IMR-90 (cell line): ENCODE results near the gene RANBP10. TPM values are rescaled to one million over a fixed set of nuclear protein-coding genes. Genes with fewer than 3 reads are reported as not detected.

ENCODE experiments used
- ATAC-seq: fragments of 200-7000 bp; cut with Tn5 transposase; 2 replicates; pipeline ENCODE4 v1.9.1; 2020; ENCODE audit warnings: low read depth, mild to moderate bottlenecking, moderate library complexity
- BruUV-seq: library from RNA; stranded (reverse); fragments of 400-500 nt; replicated peaks from 2 replicates; lab custom pipeline; 2021; lab: Mats Ljungman, UMichigan
- CTCF ChIA-PET: fragments of 300-600 bp; formaldehyde crosslinking; extraction: SDS; loops from one replicate; lab custom pipeline; 2021; ENCODE audit warnings: antibody characterized with exemption; lab: Yijun Ruan, JAX
- POLR2A ChIA-PET: fragments of 300-600 bp; sonication (Branson Sonifier 250); formaldehyde crosslinking; loops from one replicate; lab custom pipeline; 2022; ENCODE audit warnings: antibody characterized with exemption; ENCODE audit not compliant: unreplicated experiment; lab: Charles Lee
- DNase-seq: peaks from one replicate; pipeline ENCODE4 v3.0.0; 2013
- H2AFZ ChIP-seq: replicated peaks from 2 replicates; pipeline ENCODE3; 2013; ENCODE audit warnings: low read length, mild to moderate bottlenecking; ENCODE audit not compliant: poor library complexity
- H2AK5ac ChIP-seq: 2 replicates; pipeline ENCODE4 v1.6.1; 2013; ENCODE audit warnings: low read depth, low read length, inconsistent platforms
- H2AK9ac ChIP-seq: replicated peaks from 2 replicates; pipeline ENCODE3; 2013; ENCODE audit warnings: mild to moderate bottlenecking, low read depth, low read length, moderate library complexity; ENCODE audit not compliant: poor library complexity
- H2BK120ac ChIP-seq: 2 replicates; pipeline ENCODE4 v1.6.1; 2013; ENCODE audit warnings: low read depth, low read length, inconsistent platforms
- H2BK15ac ChIP-seq: 3 replicates; pipeline ENCODE4 v1.6.1; 2013; ENCODE audit warnings: low read depth, low read length, inconsistent platforms
- H2BK20ac ChIP-seq: 2 replicates; pipeline ENCODE4 v1.6.1; 2013; ENCODE audit warnings: low read depth, mild to moderate bottlenecking, inconsistent platforms, low read length, moderate library complexity
- H2BK5ac ChIP-seq: 2 replicates; pipeline ENCODE4 v1.6.1; 2013; ENCODE audit warnings: mild to moderate bottlenecking, low read depth, low read length, inconsistent platforms; ENCODE audit not compliant: poor library complexity, severe bottlenecking
- H3K14ac ChIP-seq: replicated peaks from 2 replicates; pipeline ENCODE4 v1.6.1; 2013; ENCODE audit warnings: low read depth, low read length, inconsistent platforms
- H3K18ac ChIP-seq: 2 replicates; pipeline ENCODE4 v1.6.1; 2013; ENCODE audit warnings: low read depth, low read length, control low read depth
- H3K23ac ChIP-seq: 2 replicates; pipeline ENCODE4 v1.6.1; 2013; ENCODE audit warnings: low read depth, low read length, inconsistent platforms
- H3K27ac ChIP-seq: 2 replicates; pipeline ENCODE4 v1.5.1; 2013; ENCODE audit warnings: mild to moderate bottlenecking, control low read depth, low read length; ENCODE audit not compliant: insufficient read depth
- H3K27me3 ChIP-seq: 2 replicates; pipeline ENCODE4 v1.6.1; 2013; ENCODE audit warnings: low read length; ENCODE audit not compliant: control insufficient read depth, insufficient read depth
- H3K36me3 ChIP-seq: 2 replicates; pipeline ENCODE4 v1.6.1; 2013; ENCODE audit warnings: low read length, mixed read lengths; ENCODE audit not compliant: control insufficient read depth, insufficient read depth
- H3K4ac ChIP-seq: 2 replicates; pipeline ENCODE4 v1.6.1; 2013; ENCODE audit warnings: low read depth, low read length, inconsistent platforms
- H3K4me1 ChIP-seq: 2 replicates; pipeline ENCODE4 v1.6.1; 2013; ENCODE audit warnings: low read length, mixed read lengths; ENCODE audit not compliant: control insufficient read depth, insufficient read depth
- H3K4me2 ChIP-seq: 2 replicates; pipeline ENCODE4 v1.6.1; 2013; ENCODE audit warnings: low read depth, mild to moderate bottlenecking, control low read depth, low read length, moderate library complexity
- H3K4me3 ChIP-seq: 2 replicates; pipeline ENCODE4 v1.5.1; 2013; ENCODE audit warnings: low read depth, mild to moderate bottlenecking, control low read depth, low read length, moderate library complexity; ENCODE audit not compliant: insufficient read depth
- H3K56ac ChIP-seq: 2 replicates; pipeline ENCODE4 v1.6.1; 2013; ENCODE audit warnings: low read length, inconsistent platforms; ENCODE audit not compliant: insufficient read depth; ENCODE audit errors: extremely low read depth
- H3K79me1 ChIP-seq, 2 experiments: 2 replicates each; pipeline ENCODE4 v1.6.1; 2013; ENCODE audit warnings: low read length in 2 of 2, inconsistent platforms in 1 of 2, low read depth in 1 of 2
- H3K9ac ChIP-seq: 2 replicates; pipeline ENCODE4 v1.6.1; 2013; ENCODE audit warnings: low read depth, low read length, control low read depth
- H3K9me1 ChIP-seq: 2 replicates; pipeline ENCODE4 v1.6.1; 2013; ENCODE audit warnings: low read length, inconsistent platforms; ENCODE audit not compliant: insufficient read depth
- H3K9me3 ChIP-seq: 2 replicates; pipeline ENCODE4 v1.6.1; 2013; ENCODE audit warnings: low read length; ENCODE audit not compliant: control insufficient read depth, insufficient read depth
- H4K20me1 ChIP-seq: 2 replicates; pipeline ENCODE4 v1.6.1; 2013; ENCODE audit warnings: low read length, inconsistent platforms; ENCODE audit not compliant: insufficient read depth
- H4K5ac ChIP-seq: 2 replicates; pipeline ENCODE4 v1.6.1; 2013; ENCODE audit warnings: mild to moderate bottlenecking, low read depth, low read length, control low read depth
- H4K8ac ChIP-seq, 2 experiments: 2 replicates each; pipeline ENCODE4 v1.6.1; 2013; ENCODE audit warnings: low read depth in 2 of 2, low read length in 2 of 2, control low read depth in 1 of 2, inconsistent platforms in 1 of 2
- H4K91ac ChIP-seq: 2 replicates; pipeline ENCODE4 v1.6.1; 2013; ENCODE audit warnings: low read depth, low read length, inconsistent platforms; ENCODE audit not compliant: insufficient read depth
- BHLHE40 ChIP-seq: fragments of 150-350 bp; IDR thresholded peaks from 2 replicates; pipeline ENCODE4 v1.6.1; 2016; ENCODE audit warnings: mild to moderate bottlenecking, low read depth, low read length
- CEBPB ChIP-seq: IDR thresholded peaks from 2 replicates; pipeline ENCODE4 v1.6.1; 2012; ENCODE audit warnings: low read depth, low read length, improper control_type of control experiment
- CHD1 ChIP-seq: IDR thresholded peaks from 2 replicates; pipeline ENCODE4 v1.6.1; 2012; ENCODE audit warnings: low read depth, low read length, improper control_type of control experiment
- FOS ChIP-seq: fragments of 150-350 bp; IDR thresholded peaks from 2 replicates; pipeline ENCODE4 v1.6.1; 2016; ENCODE audit warnings: low read depth, low read length
- MAZ ChIP-seq: IDR thresholded peaks from 2 replicates; pipeline ENCODE4 v1.6.1; 2012; ENCODE audit warnings: low read depth, mild to moderate bottlenecking, low read length, improper control_type of control experiment, moderate library complexity, borderline replicate concordance
- NFE2L2 ChIP-seq: fragments of 150-350 bp; IDR thresholded peaks from 2 replicates; pipeline ENCODE4 v1.6.1; 2016; ENCODE audit warnings: low read depth, mild to moderate bottlenecking, low read length
- POLR2A ChIP-seq: IDR thresholded peaks from 2 replicates; pipeline ENCODE4 v1.6.1; 2012; ENCODE audit warnings: mild to moderate bottlenecking, low read depth, low read length
- RCOR1 ChIP-seq: IDR thresholded peaks from 2 replicates; pipeline ENCODE4 v1.6.1; 2012; ENCODE audit warnings: mild to moderate bottlenecking, low read length, improper control_type of control experiment; ENCODE audit not compliant: insufficient replicate concordance
- RFX5 ChIP-seq: IDR thresholded peaks from 2 replicates; pipeline ENCODE4 v1.8.0; 2012; ENCODE audit warnings: low read depth, mild to moderate bottlenecking, low read length, moderate library complexity
- SMC3 ChIP-seq: fragments of 150-350 bp; IDR thresholded peaks from 2 replicates; pipeline ENCODE4 v1.6.1; 2016; ENCODE audit warnings: low read depth, mild to moderate bottlenecking, antibody characterized with exemption, low read length, moderate library complexity
- WGBS, 2 experiments: methylation state at CpG; one replicate each; pipeline versions ENCODE4 v1.1.5 to v1.1.7; 2013; ENCODE audit warnings: missing lambda C conversion rate in 2 of 2; ENCODE audit not compliant: insufficient read length in 1 of 2; ENCODE audit errors: extremely low coverage in 2 of 2; 5-methylcytosine and 5-hydroxymethylcytosine counted together
- dilution Hi-C: fragments of 300-500 bp; cut with HindIII; formaldehyde crosslinking; loops from one replicate; pipeline ENCODE4 v1.14.3; 2018; ENCODE audit warnings: low sequenced_read_pairs; ENCODE audit not compliant: unreplicated experiment
- in situ Hi-C: fragments of 300-500 bp; cut with MboI; formaldehyde crosslinking; loops from 3 replicates; pipeline ENCODE4 v1.14.3; 2019; ENCODE audit warnings: low sequenced_read_pairs, inconsistent platforms, mixed read lengths
- intact Hi-C: fragments of 100-400 bp; cut with micrococcal nuclease; formaldehyde crosslinking; loops from 2 replicates; pipeline ENCODE4 v1.10.0; 2022
- polyA plus RNA-seq, 3 experiments: library from polyadenylated mRNA; depleted of rRNA; stranded (reverse); fragments of >200 nt; gene quantifications; 2 replicates each; pipeline ENCODE4 v1.2.3, GENCODE V29; 2012; ENCODE audit warnings: low replicate concordance in 1 of 3
- total RNA-seq: library from RNA; depleted of rRNA; stranded (reverse); fragments of >200 nt; gene quantifications from 2 replicates; pipeline ENCODE4 v1.2.3, GENCODE V29; 2012
- TF ChIP-seq, protein P1 (sequence below): fragments of 150-350 bp; IDR thresholded peaks from 2 replicates; pipeline ENCODE4 v1.6.1; 2017; ENCODE audit warnings: mild to moderate bottlenecking, antibody characterized with exemption, low read length, low read depth
- TF ChIP-seq, protein P2 (sequence below): conservative IDR thresholded peaks from 2 replicates; pipeline ENCODE4 v1.5.1; 2012; ENCODE audit warnings: mild to moderate bottlenecking, low read depth, low read length, improper control_type of control experiment
- TF ChIP-seq, protein P3 (sequence below): fragments of 150-350 bp; IDR thresholded peaks from 2 replicates; pipeline ENCODE4 v1.6.1; 2016; ENCODE audit warnings: low read depth, mild to moderate bottlenecking, low read length, moderate library complexity, borderline replicate concordance

The RANBP10 gene
- total and polyA plus RNA-seq, 2 of the 4 experiments (the other 2 are of a cell fraction), result 2.7 to 12.1 TPM

DNA sequence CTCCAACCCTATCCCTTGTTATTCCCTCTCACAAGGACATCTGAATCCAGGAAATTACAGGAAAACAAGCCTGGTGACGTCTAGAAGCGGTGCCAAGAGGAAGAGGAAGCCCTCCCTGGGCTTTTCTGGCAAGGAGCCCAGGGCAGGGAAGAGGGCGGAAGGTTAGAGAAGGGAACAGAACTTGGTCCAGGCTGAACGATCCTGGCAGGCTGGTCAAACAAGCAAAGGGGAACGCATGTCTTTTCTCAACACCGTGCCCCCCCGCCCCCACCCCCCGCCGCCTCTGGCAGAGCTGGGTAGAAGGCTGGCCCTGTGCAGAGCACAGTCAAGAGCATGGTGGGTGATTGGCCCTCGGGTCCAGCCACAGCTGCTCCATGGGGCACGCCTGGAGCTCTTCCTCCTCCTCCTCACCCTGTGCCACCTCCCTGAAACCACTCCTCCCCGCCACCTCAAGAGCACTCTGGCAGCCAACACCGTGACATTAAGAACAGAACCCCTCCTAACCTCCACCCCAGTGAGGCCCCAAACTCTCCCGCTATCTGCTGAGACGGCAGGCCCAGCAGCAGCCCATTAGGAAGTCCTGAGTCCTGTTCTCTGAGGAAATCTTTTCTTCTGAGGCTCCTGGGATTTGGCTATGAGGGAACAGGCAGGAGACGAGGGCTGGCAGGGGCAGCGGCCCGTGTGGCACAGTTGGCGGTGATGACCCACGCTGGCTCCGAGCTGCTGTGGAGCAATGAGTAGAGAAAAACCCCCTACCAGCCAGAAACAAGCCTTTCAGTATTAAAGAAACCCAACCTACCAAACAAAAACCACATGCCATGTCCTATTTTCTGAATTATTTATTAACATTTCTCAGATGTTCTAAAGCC is 132.4 kb downstream of the RANBP10 start:
- Histone ChIP-seq H3K4me3 (no peak overlapping the region), H2AK9ac (no peak overlapping the region), H4K8ac (no peak overlapping the region), H3K4me2 (no peak overlapping the region), H3K18ac (no peak overlapping the region), H2BK120ac (no peak overlapping the region), H2AFZ (no peak overlapping the region), H3K4ac (no peak overlapping the region), H2BK5ac (no peak overlapping the region), H4K20me1 (0 out of 2 replicates have a peak, but pooled peaks cover 4% of the 10 kb centered on the region), H2AK5ac (no peak overlapping the region), H3K14ac (no peak overlapping the region), H4K5ac (no peak overlapping the region), H3K36me3 (peaks cover 10% of the 10 kb centered on the region; the same call in 1 of the 2 replicates), H4K91ac (no peak overlapping the region), H2BK20ac (no peak overlapping the region), H2BK15ac (no peak overlapping the region), H3K4me1 (no peaks in the 10 kb centered on the region), H3K23ac (no peak overlapping the region), H3K27me3 (no peaks in the 10 kb centered on the region), H3K56ac (no peak overlapping the region), H3K79me1 (peaks cover 0 to 9% of the 10 kb centered on the region in 2 experiments; a peak in 1 of 4 replicates), H3K9ac (no peak overlapping the region), H3K27ac (no peak overlapping the region), H3K9me3 (no peaks in the 10 kb centered on the region), H3K9me1 (0 out of 2 replicates have a peak, but pooled peaks cover 3% of the 10 kb centered on the region)
- TF ChIP-seq RFX5, result no peak
- TF ChIP-seq, protein P1, sequence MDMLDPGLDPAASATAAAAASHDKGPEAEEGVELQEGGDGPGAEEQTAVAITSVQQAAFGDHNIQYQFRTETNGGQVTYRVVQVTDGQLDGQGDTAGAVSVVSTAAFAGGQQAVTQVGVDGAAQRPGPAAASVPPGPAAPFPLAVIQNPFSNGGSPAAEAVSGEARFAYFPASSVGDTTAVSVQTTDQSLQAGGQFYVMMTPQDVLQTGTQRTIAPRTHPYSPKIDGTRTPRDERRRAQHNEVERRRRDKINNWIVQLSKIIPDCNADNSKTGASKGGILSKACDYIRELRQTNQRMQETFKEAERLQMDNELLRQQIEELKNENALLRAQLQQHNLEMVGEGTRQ, result no peak
- no peak for TF ChIP-seq CHD1
- no peak for TF ChIP-seq CEBPB
- TF ChIP-seq NFE2L2, result no peak
- no peak for TF ChIP-seq MAZ
- no peak for TF ChIP-seq POLR2A
- TF ChIP-seq BHLHE40, result no peak
- TF ChIP-seq, protein P2, sequence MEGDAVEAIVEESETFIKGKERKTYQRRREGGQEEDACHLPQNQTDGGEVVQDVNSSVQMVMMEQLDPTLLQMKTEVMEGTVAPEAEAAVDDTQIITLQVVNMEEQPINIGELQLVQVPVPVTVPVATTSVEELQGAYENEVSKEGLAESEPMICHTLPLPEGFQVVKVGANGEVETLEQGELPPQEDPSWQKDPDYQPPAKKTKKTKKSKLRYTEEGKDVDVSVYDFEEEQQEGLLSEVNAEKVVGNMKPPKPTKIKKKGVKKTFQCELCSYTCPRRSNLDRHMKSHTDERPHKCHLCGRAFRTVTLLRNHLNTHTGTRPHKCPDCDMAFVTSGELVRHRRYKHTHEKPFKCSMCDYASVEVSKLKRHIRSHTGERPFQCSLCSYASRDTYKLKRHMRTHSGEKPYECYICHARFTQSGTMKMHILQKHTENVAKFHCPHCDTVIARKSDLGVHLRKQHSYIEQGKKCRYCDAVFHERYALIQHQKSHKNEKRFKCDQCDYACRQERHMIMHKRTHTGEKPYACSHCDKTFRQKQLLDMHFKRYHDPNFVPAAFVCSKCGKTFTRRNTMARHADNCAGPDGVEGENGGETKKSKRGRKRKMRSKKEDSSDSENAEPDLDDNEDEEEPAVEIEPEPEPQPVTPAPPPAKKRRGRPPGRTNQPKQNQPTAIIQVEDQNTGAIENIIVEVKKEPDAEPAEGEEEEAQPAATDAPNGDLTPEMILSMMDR, result no peak
- TF ChIP-seq FOS, result no peak
- no peak for TF ChIP-seq SMC3
- TF ChIP-seq, protein P3, sequence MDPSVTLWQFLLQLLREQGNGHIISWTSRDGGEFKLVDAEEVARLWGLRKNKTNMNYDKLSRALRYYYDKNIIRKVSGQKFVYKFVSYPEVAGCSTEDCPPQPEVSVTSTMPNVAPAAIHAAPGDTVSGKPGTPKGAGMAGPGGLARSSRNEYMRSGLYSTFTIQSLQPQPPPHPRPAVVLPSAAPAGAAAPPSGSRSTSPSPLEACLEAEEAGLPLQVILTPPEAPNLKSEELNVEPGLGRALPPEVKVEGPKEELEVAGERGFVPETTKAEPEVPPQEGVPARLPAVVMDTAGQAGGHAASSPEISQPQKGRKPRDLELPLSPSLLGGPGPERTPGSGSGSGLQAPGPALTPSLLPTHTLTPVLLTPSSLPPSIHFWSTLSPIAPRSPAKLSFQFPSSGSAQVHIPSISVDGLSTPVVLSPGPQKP, result no peak
- no peak for TF ChIP-seq RCOR1
- in situ Hi-C loops, result loop anchor here (5.0 kb wide), 1 partner anchor 253 kb away; no protein-coding TSS in a partner anchor
- POLR2A ChIA-PET, result no interaction called here
- intact Hi-C loops, result loop anchor here (2.0 to 10.0 kb wide), 3 partner anchors 133 to 361 kb away; partner anchors contain the start of genes RANBP10 and TSNAXIP1
- WGBS, 2 experiments, result 53% methylated on average over 4 of the region's 21 CpGs; no CpG with 5 or more reads in 1 of the 2 experiments
- dilution Hi-C loops, result no loop called here
- no peak for DNase-seq
- no TSS peak for BruUV-seq
- ATAC-seq, result no peak
- CTCF ChIA-PET, result interaction anchor here (1.5 to 1.8 kb wide), 2 partner anchors 112 to 143 kb away, joined by 3 to 7 read pairs; partner anchors contain the start of gene CTCF
